Midbrain (tissue), 1 donor: ENCODE measurements around the gene PAX5.
"Not testable (repeated sequence)": the region's sequence is repeated elsewhere in the genome, so short reads cannot be mapped to it uniquely, and the experiment has no call there.

Experiments
- DNase-seq: peaks from one replicate; lab custom pipeline; 2025; lab: John Stamatoyannopoulos, UW

PAX5 gene

DNA sequence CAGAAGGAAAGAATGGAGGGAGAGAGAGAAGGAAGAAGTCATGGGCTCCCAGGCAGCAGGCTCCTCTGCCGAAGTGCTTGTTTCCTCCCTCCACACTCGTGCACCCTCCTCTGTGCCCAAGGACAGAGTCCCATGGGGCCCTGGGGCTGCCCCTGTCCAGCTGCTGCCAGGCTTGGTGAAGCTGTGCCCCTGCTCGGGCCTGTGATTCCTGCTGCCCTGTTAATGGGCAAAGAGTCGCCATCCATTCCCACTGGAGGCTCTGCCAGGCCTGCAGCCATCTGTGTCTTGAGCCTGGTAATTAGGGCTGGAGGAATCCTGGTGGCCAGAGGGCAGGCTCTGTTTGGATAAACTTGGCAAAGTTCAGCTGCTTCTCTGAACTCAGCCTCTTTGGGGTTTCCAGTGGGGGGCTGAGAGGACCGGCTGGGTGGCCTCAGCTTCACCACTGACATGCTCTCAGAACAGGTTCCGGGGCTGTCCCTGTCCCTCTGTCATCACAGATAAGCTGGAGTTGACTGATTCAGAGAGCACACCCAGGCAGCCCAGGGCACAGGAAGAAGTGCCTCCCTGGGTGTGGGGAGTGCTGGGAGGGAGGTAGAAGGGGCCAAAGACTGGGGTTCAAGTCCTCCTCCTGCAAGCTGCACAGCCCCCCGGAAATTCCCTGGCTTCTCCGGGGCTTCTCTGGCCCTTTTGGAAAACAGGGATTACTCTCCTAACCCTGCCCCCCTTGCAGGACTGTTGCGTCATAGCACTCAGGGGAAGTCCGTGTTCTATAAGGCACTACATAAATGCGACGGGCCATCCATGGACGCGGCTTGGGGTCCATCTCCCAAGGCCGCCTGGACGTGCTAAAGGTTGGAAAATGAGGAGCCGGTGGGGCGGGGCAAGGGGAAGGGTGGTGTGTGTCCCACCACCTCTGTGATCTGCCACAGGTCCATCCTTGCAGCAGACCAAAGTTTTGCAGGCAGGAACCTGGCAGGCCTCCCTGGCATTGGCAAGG lies 154.8 kb downstream of the PAX5 start:
- DNase-seq, result no peak

DNA sequence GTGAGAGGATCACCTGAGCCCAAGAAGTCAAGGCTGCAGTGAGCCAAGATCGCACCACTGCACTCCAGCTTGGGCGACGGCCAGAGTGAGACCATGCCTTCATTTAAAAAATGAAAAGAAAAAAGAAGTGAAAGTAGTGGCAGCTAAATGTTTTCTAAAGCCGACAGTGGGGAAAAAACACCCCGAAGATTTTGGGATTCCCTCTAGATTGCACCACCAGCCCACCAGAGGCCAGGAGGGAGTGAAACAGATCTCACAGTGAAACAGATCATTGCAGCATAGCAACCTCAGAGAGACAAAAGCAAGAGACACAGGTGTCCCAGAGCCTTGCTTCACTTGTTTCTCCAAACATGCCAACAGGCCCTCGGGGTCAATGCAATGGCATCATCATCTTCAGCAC lies 156.8 kb downstream of the PAX5 start:
- no peak for DNase-seq

DNA sequence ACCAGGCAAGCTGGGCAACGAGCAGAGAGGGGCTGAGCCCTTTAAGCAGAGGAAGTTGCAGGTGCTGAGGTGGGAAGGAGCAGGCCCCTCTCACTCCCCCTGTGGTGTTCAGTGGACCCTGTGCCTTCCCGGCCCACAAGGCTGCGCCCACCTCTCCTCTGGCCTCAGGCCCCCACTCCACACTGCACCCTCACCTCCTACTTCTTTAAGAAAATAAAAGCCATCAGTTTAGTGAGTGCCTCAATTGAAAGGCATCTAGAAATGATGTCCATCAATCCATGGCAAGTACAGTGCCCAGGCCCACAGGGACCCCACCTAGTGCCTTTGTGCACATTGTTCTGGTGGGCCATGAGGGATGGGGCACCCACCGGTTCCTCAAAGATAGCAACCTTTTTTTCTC lies 158.0 kb downstream of the PAX5 start:
- no peak for DNase-seq

DNA sequence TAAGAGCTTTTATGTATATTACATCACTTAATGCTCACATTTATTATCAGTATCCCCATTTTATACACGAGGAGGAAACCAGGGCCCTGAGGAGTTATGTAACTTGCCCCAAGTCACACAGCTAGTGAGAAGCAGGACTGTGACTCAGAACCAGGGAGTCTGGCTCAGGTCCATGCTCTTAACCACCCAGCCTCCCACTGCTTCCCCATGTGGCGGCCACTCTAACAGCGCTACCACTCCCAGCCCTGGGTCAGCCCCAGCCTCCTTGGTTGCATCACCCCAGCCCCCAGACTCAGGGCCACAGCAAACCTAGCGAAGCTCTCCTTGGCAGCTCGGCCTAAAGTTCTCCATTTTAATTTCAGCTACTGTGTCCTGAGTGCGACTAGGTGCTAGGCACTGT lies 159.1 kb downstream of the PAX5 start:
- DNase-seq, result no peak

DNA sequence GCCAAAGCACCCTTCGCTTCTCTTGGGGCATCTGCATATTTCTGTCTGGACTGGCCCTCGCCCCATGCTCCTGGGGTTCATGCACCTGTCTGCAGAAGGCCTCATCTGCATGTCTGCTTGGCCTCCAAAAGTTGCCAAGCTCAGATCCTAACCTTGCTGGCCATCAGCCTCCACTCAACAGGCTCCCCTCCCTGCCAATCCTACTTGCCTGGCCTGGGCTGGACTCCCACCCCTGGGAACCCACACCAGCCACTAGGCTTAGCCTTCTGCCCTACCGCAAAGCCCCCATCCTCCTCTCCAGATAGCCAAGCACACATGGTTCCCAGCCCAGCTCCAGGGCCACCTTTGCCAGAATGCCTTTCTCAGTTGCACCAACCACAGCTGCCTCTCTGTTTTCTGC lies 159.8 kb downstream of the PAX5 start:
- no peak for DNase-seq

DNA sequence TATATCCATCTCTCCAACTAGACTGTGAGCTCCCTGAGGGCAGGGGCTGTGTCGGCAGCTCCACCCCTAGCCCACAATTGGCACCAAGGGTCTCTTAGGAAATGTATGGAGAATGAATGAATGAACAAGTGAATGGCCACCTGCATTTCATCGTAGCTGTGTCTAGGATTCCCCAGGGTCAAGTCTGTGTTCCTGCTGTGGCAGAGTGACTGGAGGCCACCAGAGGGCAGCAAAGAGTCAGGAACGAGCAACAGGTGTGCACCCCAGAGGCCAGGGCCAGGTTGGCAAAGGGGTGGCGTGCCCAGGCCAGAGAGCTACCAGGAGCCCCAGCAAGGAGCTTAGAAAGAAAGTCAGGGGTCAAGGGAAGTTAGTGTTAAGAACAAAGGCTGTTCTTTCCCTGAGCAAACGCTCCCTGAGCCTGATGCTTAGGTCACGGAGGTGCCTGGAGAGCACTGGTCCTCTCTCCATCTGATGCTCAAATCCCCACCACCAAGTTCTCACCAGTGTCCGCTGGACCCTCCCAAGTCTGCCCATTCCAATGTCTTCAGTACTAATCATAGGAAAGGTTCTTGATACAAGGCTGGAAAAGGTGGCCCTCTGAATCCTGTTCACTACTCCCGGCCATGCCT lies 160.7 kb downstream of the PAX5 start:
- DNase-seq, result peak; percentile 3

DNA sequence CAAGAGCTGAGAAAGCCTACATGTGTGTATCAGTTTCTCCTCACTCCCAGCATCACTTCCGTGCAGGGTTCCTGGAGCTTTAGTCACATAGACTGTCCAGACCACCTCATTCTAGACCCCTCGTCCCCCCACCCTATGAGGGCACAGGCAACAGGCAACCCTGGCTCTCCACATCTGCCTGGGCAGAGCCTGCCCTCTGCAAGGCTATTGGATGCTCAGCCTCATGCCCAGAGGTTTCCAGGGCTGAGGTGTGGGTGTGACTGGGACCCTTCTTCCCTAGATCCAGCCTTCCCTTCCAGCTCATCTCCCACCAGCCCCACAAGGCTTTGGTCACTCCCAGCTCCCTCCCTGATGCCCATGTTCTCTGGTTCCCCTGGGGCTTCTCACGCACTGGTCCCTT lies 161.4 kb downstream of the PAX5 start:
- no peak for DNase-seq

DNA sequence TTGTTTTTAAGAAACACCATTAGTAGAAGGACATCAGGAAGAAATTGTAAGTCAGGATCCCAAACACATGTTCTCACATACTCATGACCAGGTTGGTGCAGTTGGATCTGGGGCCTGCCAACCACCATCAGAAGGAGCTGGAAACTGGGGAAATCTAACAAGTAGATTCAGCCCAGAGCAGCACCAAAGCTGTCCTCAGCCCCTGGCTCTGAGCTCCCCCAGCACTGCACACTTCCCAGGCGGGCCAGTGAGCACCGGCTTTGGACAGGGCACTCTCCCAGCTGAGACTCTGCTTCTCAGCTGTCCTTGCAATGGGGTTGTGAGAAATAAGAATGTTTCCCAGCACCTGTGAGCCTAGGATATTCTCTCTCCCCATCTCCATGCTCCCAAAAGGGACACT lies 162.5 kb downstream of the PAX5 start:
- DNase-seq, result no peak

DNA sequence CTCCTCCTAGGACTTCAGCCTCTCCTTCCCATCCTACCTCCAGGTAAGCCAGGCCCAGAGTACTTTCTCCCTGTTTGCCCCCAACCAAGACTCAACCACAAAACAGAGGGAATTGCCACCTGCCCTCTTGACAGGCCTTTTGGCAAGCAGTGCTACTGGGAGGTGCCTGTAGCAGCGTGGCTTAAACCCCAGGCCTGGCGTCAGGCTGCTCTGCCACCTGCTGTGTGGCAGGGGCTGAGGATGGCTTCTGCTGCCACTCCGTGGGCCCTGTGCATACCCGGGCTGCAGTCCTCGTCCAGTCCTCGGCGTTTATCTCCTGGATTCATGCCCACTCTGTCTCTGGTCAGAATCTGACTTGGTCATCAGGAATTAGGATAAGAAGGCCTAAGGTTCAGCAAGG lies 163.1 kb downstream of the PAX5 start:
- no peak for DNase-seq

DNA sequence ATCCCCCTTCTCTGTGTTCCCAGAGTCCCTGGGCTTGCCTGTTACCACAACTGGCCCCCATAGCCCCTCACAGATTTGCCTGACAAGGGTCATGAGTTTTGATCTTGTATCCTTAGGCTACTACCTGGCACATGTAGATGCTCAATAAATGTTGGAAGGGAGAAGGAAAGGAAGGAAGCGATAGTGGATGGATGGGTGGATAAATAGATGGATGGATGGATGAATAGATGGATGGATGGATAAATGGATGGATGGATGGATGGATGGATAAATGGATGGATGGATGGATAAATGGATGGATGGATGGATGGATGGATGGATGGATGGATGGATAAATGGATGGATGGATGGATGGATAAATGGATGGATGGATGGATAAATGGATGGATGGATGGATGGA lies 164.5 kb downstream of the PAX5 start:
- DNase-seq, result not testable (repeated sequence)

DNA sequence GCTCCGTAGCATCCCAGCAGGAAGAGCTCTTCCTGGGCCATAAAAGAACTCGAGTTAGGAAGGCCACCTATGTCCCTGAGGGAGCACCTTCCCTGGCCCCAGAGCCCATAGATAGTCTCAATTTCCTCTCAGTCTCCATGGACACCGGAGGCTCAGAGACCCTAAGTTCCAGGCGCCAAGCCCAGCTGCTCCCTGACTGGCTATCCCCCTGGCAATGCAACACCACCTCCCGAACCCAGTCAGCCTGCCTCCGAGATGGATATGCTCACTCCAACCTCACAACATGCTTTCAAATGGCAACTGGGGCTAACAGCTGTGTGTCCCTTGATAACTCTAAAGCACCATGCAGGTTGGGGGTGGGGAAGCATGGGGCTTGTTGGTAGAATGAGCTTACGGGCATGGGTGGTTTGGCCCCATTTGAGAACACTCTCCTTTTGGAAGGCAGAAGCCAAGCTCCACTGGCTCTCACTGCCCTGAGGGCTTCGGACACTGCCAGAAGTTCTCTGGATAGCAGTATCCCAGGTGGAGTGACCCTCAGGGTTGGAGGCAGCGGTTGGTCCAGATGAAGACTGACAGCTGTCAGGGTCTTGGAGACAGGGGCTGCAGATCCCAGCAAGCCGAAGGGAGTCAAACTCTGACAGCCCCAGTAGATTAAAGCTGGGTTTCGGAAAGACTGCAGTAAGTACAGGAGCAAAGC lies 165.3 kb downstream of the PAX5 start:
- DNase-seq, result no peak

DNA sequence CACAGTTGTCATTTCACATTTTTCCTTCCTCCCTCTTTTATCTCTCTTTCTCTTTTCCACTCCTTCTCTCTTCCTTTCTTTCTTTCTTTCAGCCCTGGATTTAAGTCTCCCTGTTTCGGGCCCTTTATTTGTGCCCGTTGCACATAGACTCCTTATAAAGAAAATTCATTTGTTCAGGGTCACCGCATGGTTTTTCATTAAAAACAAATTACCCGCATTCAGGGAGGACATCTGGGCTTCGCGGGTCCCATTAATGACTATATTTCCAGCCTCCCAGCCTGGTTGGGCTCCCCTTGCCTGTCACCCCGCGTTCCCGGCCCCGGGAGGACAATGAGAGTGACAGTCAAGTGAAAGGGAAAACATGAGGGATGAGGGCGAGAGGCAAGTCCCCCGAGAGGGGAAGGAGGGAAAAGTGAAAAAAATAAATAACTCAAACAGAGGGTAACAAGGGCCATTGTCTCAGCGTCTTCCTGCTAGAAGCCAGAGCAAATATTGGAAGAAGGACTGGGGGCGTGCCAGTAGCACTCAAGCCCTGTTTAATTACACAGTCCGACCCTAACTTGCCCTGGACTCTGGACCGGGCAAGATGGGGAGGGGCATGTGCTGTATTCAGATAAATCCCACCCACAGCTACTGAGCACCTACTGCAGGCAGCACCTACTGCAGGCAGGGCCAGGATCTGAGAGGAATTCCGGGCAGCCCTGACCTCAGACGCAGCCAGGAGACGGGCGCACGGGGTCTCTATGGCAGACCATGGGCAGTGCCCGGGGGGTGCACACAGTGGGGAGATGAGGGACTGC lies 166.2 kb downstream of the PAX5 start:
- DNase-seq, result no peak

DNA sequence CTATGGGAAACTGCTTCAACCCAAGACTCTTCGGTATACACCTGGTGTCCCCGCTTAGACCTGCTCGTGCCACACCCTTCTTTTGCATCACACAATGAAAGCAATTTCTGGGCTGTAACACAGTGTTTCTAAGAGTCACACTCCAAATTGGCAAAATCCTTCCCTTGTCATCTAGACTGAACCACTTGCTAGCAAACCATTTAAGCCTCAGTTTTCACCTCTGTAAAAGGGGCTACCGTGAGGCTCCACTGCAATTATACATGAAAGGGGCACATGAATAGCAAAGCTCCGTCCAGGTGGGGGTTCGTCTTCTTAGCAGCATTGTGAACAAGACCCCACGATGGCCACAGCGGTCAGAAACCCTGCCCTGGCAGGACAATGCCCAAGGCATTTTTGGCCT lies 166.8 kb downstream of the PAX5 start:
- no peak for DNase-seq

DNA sequence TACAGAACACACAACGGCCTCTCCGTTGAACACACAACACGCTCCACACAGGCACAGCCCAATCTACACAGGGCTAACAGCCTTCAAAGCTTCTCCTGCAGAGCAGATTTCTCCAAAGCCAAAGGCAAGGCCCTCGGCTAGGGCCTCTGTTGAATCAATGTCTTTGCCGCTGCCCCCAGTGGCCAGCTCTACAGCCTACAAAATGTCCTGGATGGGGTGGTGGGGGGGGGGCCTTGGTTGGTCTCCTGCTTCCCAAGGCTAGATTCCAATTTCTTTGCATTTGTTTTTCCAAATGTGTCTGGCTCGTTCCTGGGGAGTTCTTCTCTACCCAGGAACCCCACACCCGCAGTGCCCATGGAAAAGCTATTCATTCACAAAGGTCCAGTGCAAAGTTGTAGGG lies 167.2 kb downstream of the PAX5 start:
- DNase-seq, result no peak

DNA sequence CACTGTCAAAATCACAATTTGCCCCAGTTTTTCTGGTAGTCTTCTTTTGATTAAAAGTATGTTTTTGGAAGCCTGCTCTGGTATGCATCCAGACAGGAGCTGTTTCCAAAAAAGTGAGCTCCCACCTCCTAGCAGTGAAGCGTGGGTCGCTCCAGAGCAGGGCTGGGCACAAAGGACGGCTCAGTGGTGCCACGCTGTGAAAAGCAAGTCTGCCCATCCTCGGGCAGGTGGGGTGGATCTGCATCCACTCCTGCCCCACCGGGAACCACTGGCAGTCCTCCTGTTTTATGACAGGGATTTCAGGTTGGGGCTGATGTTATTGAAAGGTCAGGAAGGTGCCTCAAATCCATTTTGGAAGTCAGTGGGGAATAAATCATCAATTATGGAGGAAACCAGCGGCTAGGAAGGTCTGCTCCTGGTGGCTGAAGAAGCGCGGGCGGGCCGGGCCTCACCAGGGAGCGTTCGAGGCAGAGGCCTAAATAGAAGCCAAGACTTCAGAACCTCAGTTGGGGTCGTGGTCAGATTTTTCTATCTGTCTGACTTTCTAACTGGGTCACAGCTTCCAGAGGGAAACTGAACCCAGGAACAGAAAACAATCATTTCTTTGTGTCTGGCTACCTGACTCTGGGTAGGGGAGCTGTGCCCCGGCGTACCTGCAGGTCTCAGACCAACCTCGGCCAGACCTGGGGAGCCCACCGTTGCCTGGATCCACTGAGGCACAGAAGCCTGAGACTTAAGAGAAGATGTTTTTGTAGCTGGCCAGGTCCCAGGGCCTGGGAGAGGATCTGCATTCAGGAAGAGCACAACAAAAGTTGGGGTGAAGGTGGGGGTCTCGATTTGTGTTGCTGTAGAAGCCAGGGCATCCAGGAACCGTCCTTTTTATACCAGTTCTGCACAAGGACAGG lies 168.1 kb downstream of the PAX5 start:
- no peak for DNase-seq

DNA sequence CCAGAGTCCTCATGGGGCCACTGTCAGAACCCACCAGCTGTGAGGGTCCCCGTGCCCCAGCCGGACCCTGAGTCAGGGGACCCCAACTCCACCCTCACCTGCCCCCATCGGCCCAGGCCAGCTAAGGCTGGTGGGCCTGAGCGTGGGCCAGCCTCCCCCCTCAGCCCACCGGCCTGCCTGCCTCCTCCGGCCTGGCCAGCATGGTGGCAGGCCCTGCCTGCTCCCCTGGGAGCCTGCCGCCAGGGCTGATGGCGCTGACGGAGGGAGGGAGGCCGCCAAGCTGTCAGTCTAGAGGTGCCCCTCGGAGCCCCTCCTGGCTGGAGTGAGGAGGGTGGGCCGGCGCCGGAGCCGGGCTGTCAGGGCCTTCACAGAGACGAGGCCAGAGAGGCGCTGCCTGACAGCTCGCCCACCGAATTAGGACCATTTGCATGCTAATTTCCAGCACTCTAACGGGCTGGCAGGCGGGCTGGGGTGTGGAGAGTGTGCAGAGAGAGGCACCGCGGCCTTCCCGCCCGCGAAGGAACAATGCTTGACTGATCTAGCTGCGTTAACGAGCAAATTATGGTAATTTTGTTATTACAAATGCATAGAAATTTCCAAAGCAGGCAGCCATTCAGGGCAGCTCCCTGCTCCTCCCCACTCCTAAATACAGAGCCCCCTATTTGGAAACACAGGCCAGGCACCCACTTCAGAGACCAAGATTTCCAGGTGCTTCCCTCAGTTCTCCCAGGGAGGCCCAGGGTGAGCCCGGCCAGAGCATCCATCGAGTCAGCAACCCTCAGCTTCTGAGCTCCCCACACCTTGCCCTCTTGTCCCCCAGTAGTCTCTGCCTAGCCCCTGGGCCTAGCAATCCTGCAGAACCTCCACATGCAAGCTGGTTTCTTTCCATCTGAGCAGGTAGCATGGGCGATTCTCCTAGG lies 169.3 kb downstream of the PAX5 start:
- DNase-seq, result no peak

DNA sequence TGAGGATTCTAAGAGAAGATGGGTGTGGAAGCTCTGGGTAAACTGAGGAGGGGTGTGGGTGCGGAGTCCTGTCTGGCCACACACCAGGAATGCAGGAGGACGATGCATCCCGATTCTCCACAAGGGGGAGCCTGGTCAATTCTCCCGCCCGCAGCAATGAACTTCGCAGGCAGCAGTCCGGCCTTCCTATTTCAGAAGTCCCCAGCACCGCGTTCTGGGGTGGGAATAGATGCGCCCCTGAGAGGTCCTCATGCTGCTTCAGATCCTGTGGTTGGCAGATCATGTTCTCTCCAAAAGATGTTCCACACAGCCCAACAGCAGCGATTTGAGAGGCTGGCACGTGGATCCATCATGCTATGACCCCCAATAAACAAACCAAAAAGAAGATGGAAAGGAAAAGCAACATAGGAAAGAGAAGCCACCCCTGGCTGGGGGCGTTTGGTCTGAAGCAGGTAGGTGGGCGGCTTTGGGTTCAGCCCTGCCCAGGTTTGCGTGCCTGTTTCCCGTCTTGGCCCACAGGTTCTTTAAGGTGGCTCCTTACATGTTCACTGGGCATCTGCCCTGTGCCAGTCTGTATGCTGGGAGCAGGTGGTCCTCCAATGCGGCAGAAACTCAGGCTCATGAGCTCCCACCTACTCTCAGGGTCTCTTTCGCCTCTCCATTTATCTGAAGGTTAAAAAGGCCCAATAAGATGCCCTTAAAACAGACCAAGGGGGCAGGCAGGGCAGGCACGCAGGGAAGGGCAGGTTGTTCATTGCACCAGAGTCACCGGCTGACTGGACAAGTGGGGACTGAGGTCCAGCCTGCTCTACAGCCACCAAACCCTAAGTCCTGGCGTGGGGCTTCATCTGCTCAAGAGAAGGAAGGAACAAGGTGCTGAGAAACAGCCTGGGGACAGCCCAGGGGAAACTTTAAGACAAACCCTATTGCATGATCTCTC lies 171.6 kb downstream of the PAX5 start:
- DNase-seq, result peak; percentile 47

DNA sequence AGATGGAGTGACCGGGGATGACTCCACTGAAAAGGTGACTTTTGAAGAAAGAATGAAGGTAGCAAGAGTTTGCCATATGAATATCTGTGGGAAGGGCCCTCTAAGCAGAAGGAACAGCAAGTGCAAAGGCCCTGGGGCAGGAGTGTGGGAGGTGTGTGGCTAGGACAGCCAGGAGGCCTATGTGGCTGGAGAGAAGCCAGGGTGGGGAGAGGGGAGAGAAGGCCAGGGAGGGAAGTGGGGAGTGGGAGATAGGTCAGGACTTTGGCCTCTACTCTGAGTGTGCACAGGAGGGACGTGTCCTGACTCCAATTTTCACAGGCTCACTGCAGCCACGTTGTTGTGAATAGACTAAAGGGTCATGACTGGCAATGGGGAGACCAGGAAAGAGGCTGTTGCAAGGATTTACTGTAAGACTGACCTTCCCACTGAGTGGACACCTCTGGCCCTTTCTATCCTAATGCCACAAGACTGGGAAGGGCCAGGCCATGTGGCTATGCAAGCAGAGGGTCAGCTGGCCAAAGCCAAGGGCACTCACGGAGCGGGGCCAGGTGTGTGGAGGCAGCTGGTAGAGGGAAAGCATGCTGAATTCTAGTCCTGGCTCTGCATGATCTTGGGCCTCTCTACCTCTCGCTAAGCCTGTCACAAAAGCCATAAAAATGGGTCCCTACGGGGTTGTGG lies 172.4 kb downstream of the PAX5 start:
- DNase-seq, result no peak
